K562 (cell line): ENCODE data around the gene CRACDL.

ENCODE experiments used
- ARID3A ChIP-seq: IDR thresholded peaks from 2 replicates; pipeline ENCODE4 v1.6.1; 2012; ENCODE audit warnings: low read depth, low read length, improper control_type of control experiment, borderline replicate concordance
- ARNT ChIP-seq, 2 experiments: fragments of 450-650 bp; IDR thresholded peaks; 2 replicates each; pipeline ENCODE4 v1.6.1; 2016; ENCODE audit warnings: mild to moderate bottlenecking in 1 of 2
- CTCF ChIP-seq, 3 experiments: IDR thresholded peaks in 2 of 3; conservative IDR thresholded peaks in 1 of 3; 2 replicates each; pipeline ENCODE4 v1.5.1; 2011 to 2012; ENCODE audit warnings: low read length in 3 of 3, mild to moderate bottlenecking in 3 of 3, control low read depth in 2 of 3, improper control_type of control experiment in 1 of 3, inconsistent platforms in 1 of 3, low read depth in 1 of 3, mixed read lengths in 1 of 3, moderate library complexity in 1 of 3; ENCODE audit not compliant: insufficient read depth in 2 of 3
- EP300 ChIP-seq: IDR thresholded peaks from 2 replicates; pipeline ENCODE4 v1.6.1; 2012; ENCODE audit warnings: low read length, improper control_type of control experiment
- ETV1 ChIP-seq: fragments of 450-650 bp; conservative IDR thresholded peaks from 2 replicates; pipeline ENCODE4 v1.6.1; 2016; ENCODE audit warnings: missing genetic modification characterization, control low read depth, low read depth, missing compliant biosample characterization
- HMG20A ChIP-seq: fragments of 450-650 bp; formaldehyde crosslinking; conservative IDR thresholded peaks from 2 replicates; pipeline ENCODE4 v1.4.0; 2020; ENCODE audit warnings: mild to moderate bottlenecking, mixed read lengths
- MTF1 ChIP-seq: fragments of 250-450 bp; sonication (Bioruptor Pico); IDR thresholded peaks from 2 replicates; pipeline ENCODE4 v1.9.0; 2021; ENCODE audit warnings: moderate library complexity, mild to moderate bottlenecking, inconsistent platforms, borderline replicate concordance
- NFIC ChIP-seq: fragments of 450-650 bp; IDR thresholded peaks from 2 replicates; pipeline ENCODE4 v1.6.1; 2017; ENCODE audit warnings: mild to moderate bottlenecking, inconsistent platforms
- PHF8 ChIP-seq: fragments of 200-600 bp; sonication (generic); IDR thresholded peaks from 2 replicates; pipeline ENCODE4 v1.6.1; 2012; ENCODE audit warnings: mixed run types, mild to moderate bottlenecking, inconsistent platforms, low read length, moderate library complexity, borderline replicate concordance
- RERE ChIP-seq: sonication (generic); formaldehyde crosslinking; IDR thresholded peaks from 2 replicates; pipeline ENCODE4 v1.8.0; 2023; ENCODE audit warnings: missing genetic modification reagents, mild to moderate bottlenecking, borderline replicate concordance
- UBTF ChIP-seq, 2 experiments: IDR thresholded peaks; 2 replicates each; pipeline ENCODE4 v1.6.1; 2012; ENCODE audit warnings: improper control_type of control experiment in 2 of 2, low read depth in 2 of 2, low read length in 2 of 2, borderline replicate concordance in 1 of 2
- ZNF354B ChIP-seq: fragments of 250-450 bp; sonication (Bioruptor Pico); IDR thresholded peaks from 2 replicates; pipeline ENCODE4 v1.4.0; 2020
- ZNF57 ChIP-seq: fragments of 450-650 bp; formaldehyde crosslinking; IDR thresholded peaks from 2 replicates; pipeline ENCODE4 v1.4.0; 2020; ENCODE audit warnings: mild to moderate bottlenecking, moderate library complexity

DNA sequence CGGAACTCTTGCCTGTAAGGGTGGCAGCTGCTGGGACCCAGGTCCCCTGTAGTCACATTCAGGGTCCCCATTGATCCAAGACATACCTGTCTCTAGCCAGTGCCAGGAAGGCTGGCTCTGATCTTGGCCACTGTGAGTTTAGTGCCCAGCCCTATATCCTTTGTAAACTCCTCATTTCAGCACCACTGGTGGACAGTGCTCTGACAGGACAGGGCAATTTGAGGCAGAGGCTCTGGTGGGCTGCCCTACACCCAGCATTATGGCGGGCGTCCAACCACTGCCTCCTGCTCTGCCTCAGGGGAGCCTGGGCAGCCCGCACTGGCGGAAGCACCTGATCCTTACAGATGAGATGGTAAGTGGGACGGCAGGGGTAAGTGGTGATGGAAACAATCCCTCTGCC, 149.8 kb downstream of the CRACDL start:
- TF ChIP-seq ARNT (IDR thresholded peaks at IDR 0.05) (no peak), EP300 (no peak), RERE (no peak), PHF8 (no peak), HMG20A (CRISPR knock-in tag) (no peak), CTCF (IDR thresholded peaks at IDR 0.05 in 2 of 3, conservative IDR thresholded peaks at IDR 0.05 in 1 of 3; ENCODE audit: insufficient read depth in 2 of 3, low read depth in 1 of 3, low read length in 3 of 3) (no peak), ARID3A (no peak), ZNF57 (CRISPR knock-in tag) (no peak), MTF1 (CRISPR knock-in tag) (no peak), ETV1 (no peak), UBTF (IDR thresholded peaks at IDR 0.05; ENCODE audit: borderline replicate concordance in 1 of 2, low read depth in 2 of 2, low read length in 2 of 2) (no peak), ZNF354B (CRISPR knock-in tag) (no peak), NFIC (no peak)
